Activated CD4-positive, alpha-beta T cell treated with anti-CD3 and anti-CD28 coated beads for 4 hours (primary cell): ENCODE measurements around the gene TRANK1.

Experiments
- DNase-seq, 2 donors: peaks; one replicate each; pipeline ENCODE4 v3.0.0-alpha.2; 2020

TRANK1 gene

DNA sequence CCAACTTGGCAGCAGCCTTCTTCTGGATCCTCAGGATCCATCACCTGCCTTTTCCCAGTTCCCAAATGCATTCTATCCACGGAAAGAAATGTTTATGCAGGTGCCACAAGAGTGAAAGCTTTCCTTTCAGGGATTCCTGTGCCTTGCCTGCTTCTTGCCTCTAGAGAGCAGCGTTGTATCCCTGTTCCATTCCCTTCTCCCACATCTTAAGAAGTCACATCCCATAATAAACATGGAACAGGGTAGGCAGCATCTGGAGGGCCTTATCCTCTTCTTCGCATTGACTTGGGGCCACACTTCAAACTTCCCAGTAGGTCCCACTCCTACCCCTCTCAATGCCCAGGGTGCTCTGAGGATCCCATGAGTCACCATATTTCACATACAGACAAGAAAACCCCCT lies 107.8 kb downstream of the TRANK1 start:
- no peak for DNase-seq

DNA sequence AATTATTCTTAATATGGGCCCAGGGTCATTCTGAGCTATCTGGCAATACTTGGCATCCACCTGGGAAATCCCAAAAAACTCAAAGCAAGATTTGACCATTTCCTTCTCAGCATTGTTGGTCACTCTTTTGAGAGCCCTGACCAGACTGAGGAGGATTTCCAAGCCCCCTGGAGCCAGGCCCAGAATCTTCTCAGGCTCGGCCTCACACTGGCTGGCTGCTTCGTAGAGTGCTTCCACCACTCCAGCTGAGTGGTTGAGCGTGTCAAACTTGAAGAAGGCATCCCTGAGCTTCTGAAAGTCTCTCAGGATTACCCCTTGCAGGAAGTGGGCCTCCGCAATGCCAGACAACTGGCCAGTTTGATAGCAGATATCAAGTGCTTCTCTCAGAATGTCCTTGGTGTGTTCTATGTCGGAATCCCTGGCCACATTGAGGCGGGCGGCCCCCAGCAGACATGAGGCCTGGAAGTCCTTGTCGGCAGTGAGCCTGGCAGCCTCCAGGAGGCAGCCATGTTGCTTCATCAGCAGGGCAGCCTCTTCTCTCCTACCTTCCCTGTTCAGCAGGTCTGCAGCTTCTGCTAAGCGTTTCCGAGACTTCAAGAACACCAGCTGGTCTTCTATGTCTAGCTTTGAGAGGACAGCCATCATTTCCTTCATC lies 111.6 kb downstream of the TRANK1 start:
- DNase-seq = no peak

DNA sequence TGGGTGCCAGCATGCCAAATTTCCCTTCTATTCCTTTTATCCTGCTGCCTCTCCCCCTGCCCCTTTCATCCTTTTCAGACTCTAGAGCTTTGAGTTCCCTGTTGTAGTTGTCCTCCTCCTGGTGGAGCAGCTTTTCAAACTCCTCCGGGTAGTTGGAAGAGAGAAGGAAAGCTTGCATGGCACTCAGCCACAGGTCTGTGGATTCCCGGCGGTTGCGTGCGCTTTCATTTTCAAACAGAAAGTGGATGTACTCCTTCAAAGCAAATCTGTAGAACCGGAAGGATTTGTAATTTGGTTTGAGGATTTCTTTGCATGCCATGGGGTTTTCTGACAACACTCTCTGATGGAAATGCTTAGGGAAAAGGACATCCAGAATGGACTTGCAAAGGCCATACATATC lies 112.4 kb downstream of the TRANK1 start:
- DNase-seq = no peak

DNA sequence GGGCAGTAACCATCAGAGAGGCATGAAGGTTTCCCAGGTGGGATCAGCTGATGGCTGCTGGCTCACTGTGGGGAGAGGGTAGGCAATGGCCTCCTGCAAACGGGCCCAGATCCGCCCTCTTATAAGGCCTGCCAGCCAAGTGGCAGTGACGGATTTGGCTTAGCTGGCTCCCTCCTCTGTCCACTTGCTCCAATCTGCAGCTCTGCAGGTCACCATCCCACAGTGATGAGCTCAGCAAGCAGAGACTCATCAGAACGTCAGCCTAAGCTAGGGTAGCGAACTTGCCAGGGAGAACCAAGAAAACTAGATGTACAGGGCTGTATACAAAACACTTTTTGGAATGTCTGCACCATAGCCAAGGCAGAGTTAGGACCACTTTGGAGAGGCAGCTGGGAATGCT lies 117.7 kb downstream of the TRANK1 start:
- no peak for DNase-seq

DNA sequence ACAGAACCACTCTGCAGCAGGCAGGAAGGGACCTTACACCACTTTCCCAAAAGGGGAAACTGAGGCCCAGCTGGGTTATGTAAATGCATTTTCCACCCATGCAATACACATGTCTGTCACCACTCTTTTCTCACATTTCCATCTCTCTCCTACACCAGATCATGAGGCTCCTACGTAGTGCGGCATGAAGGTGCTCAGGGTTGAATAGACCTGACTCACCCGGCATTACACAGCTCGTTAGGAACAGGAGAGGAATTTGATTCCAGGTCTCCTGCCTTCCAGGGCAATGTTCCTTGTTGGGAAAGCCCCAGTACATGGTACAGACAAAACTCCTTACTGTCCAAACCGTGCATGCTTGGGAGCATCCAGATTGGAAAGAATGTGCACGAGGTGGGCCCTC lies 118.6 kb downstream of the TRANK1 start:
- no peak for DNase-seq

DNA sequence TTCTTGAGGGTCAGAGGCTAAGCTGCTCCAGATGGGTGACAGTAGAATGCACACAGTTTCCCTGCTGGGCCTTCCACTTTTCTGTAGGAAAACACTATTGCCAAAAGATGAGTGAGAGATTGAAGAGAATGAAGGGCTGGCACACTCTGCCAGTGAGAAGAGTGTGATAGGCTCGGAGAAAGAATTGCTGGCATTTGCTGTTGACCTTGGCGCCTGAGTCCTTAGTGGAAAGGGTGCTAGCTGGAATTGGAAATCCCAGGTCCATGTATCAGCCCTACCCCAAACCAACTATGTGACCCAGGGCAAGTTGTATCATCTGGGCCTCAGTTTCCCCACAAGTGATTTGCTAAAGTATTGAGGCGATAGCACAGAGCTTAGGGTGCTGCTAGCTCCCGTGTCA lies 120.4 kb downstream of the TRANK1 start:
- DNase-seq = no peak

DNA sequence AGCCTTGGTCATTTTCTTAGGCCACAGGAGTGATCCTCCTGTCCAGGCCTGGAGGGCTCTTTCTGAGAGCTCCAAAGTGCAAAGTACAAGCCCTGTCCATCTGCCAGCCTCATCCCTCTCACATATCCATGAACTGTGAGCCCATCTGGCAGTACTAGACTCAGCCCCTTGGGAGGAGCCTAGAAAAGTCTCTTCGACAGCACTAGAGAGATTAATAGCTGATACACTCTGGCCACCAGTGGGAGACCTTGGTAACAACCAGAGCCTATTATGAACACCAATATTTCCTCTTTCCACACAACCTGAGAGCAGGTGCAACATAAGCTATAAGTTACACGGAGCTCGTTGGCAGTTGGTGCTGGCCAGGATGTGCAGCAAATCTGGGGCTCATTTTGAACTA lies 121.0 kb downstream of the TRANK1 start:
- no peak for DNase-seq

DNA sequence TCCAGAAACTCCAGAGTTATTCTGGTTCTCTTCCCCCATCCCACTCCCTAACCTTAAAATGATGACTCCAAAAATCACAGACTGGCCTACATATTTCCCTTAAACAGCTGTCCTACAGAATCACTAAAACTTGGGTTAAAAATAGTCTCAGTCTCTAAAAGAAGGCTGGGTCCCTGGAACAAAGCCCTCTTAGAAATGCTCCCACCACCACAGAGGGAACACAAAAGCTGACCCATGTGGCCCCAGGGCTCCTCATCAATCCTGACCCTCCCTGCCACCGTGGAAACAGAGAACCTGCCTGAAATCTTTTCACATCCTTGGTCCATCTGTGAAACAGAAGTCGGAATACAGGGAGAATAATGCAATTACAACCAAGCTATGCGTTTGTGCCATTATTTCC lies 124.8 kb downstream of the TRANK1 start:
- DNase-seq = no peak

DNA sequence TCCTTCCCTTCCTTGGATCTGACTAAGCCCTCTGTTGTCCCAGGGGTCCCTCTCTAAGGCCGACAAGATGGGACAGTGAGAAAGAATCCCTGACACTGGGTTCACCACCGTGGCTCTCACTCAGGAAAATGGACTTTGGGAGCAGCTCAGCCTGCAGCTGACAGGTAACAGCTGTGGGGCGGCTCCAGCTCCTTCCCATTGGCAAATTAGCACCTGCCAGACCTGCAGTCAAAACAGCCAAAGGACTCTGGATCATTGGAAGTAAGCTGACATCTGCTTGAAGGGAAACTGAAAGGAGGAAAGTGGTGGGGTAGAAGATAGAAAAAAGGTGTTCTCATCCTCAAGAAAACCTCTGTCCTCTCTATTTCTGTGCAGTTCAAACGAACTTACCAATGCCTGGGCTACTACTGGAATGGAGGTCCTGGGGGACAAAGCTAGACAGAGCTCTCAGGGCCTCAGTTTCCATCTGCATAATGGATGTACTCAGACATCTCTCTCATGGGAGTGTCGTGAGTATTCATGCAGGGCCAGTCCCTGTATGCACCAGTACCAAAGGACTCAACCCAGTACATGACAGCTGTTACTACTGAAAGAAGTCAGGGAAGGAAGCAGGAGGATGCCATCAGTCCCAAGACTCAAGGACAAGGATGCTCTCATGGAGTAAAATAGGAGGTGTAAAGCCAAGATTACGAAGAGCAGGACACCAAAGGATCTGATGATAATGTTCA lies 126.9 kb downstream of the TRANK1 start:
- DNase-seq = no peak

DNA sequence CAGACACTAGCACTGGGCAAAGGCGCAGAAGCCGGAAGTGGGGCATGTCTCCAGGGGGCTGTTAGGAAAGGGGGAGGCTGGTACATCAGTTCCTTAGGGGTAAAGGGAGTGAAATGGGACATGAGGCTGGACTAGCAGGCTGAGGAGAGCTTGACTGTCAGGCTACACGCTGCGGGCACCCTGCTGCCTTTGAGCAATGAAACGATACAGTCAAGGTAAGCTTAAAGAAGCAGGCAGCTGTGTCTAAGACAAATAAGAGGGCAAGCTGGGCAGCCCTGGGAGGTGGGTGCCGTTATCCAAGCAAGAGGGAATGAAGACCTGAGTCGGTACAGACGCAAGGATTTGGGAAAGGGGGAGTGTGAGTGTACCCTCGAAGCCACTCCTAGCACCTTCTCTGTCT lies 129.5 kb downstream of the TRANK1 start:
- no peak for DNase-seq

DNA sequence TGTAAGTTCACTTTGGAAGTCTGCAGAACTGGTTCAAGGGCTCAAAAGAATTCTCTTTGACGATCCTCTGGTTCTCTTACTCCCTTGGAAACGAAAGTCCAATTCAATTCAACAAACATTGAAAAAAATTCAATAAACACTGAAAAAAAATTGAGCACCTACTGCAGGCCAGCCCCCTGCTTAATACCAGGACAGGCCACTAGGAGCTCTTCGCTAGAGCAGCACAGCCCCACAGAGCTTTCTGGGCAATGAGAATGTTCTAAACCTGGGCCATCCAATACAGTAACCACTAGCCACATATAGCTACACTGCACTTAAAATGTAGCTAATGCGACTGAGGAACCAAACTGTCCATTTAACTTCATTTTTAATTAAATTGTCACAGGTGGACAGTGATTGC lies 130.1 kb downstream of the TRANK1 start:
- no peak for DNase-seq

DNA sequence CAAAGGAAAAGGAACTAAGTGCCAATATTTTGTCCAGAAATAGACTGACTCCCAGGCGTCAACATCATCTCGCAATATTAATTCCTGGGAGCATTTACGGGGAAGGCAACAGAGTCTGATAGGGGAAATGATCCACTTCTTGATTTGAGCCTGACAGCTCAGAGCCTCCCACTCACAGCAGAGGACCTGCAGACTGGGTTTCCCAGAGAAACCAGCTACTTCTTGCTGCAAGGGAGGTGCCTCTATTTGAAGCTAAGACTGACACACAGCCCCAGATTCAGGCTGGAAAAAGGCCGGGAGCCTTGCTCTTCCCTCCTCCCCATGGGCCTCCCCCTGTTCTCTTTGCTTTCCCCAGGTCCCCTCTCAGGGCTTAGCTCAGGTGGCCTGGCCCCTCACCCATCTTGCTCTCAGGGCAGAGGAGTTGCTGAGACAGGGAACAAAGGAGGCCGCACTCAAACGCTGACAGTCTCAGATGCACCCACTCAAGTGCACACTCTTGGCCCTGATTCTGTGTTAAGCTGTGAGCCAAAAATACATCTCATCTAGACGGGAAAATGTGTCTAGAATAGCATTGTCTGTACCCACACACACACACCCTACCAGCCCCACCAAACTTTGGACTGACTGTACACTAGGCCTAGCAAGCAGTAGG lies 130.7 kb downstream of the TRANK1 start:
- no peak for DNase-seq

DNA sequence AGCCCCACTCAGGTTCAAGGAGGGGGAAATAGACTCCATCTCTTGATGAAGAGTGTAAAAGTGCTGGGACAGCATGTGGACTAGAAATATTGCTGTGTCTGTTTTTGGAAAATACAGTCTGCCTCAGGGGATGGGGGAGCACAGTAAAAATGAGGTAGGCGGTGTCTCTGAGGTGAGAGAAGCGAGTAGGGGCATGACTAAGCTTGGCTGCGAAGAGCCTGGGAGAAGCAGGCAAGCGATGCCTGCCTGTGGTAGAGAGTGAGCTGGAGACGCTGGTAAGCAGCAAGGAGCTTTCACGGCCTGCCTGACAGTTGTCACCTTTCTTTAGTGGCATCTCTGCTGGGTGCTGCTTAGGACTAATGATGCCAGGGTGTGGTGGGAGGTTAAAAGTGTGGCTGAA lies 131.5 kb downstream of the TRANK1 start:
- no peak for DNase-seq

DNA sequence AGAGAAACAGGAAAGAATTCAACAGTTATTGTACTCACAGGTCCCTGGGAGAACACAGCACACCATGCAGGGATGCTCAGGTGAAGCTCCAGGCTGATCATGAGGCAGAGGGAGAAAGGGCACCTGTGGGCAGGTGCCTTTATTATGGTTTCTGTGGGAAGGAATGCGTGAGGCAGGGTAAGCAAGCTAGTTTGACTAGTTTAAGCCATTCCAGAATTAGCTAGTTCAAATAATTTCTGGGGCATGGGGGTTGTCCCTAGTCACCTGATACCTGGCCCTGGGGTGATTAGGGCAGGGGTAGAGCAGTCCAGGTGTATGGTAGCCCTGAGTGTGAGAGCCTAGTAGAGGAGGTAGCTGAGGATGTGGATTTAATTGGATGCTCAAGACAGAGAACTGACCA lies 132.6 kb downstream of the TRANK1 start:
- DNase-seq = no peak

DNA sequence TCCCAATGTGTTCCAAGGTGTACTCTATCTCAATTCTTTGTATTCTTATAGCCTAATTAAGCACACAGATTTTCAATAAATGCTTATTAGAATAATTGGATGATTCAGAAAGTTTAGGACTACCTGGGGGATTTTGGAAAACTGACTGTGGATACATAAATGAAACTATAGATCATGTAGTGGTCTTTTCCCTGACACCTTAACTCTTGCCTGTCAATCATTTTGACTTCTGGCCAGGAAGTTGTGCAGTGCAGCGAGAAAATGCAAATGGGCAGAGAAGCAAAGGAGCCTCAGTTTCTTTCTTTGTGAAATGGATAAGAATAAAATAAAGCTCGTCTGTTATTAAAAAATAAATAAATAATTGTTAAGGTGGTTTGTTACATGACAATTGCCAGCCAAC lies 133.1 kb downstream of the TRANK1 start:
- DNase-seq = no peak

DNA sequence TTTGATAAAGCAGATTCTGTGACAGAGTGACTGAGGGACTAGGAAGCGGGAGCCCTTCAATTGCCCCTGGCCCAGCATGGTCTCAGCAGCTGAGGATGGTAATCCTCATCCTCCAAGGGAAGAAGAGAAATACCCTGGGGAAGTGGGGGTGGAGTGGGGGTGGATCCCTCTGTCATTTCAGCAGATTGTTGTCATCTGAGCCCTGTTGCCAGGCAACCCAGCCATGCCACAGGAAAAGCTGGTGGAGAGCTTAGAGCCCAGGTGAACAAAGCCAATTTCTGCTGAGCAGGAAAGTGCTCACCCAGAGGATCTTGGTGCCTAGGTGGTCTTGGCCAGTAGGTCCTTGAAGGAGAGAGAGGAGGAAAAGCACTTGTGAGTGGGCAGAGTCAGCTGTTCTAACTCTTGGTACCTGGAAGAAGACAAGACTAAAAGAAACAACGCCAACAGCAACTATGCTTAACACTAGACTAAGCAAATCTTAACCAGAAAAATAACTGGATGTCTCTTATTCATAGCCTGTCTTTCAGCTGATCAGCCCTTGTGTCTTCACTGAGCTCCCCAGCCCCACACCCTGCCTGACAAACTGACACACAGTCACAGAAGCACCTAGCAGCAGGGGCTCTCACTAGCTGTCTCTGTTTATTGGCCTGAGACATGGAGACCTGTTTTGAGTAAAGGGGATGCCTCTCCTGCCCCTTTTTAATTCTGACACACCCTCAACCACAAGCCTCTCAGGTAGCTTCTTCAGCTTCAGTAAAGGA lies 140.4 kb downstream of the TRANK1 start:
- no peak for DNase-seq

DNA sequence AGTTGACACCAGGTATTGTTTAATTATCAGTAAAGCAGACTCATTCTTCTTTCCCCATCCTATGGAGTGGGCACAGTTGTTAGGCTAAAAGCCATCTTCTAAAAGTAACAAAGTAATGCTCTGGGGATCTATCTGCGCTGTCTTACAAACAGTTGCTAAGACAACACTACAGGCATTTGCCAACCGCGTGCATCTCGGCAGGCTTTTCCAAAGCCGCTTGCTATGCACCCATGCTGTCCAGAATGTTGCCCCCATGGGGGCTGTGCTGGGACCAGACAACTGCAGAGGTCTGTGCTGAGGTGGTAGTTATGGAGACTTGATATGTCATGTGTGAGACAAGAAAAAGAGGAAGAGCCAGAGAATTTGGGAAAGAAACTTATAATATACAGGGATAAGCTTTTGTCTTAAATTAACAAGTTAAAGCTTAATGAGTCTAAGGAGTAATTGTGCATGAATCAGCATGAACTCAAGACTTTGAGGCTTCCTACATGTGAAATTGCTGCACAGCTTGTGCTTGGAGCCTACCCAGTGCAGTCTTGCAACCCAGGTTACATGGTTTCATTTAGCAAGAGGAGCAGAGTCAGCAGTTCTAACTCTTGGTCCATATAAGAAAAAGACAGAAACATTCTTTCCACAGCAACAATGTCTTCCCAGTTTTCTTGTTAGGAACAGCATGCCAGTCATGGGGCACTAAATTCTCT lies 141.6 kb downstream of the TRANK1 start:
- DNase-seq = no peak

DNA sequence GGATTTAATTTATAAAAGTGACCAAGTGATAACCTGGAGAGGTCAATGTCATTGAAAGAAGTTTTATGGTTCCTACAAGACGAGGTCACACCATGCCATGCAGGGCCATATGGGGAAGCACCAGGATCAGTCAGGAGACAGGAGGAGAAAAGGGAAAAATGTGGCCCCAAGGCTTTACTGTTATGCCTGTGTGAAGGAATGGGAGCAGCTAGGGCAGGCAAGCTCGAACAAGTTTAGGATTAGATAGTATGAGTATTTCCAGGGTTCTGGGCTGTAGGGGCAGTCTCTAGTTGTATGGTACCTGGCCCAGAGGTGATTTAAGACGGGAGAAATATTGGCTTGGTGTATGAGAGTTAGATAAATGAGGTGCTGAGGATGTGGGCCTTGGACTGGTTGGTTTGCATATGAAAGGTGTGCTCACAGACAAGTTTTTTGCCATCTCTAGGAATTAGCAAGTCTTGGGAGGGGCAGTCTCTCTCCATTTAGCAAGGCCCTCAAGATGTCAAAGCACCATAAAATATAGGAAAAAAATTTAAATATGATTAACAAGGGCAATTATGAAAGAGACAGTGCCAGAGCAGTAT lies 144.2 kb downstream of the TRANK1 start:
- no peak for DNase-seq

DNA sequence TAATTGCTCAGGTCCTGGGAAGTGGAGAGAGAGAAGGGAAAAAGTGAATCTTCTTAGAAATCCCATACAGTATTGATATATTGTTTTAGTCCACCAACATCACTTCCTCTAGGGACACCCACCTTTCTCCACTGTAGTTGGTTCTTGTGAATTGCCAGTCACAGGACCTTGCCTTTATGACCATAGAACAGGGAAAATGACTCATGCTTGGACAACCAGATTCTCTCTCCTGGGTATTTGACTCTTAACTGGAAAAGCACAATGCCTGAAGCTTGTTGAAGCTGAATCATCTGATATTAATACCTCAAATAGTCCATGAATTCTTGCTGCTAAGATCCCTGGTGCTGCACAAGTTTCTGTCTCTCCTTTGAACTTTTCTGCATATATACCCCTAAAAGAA lies 148.0 kb downstream of the TRANK1 start:
- DNase-seq = no peak

DNA sequence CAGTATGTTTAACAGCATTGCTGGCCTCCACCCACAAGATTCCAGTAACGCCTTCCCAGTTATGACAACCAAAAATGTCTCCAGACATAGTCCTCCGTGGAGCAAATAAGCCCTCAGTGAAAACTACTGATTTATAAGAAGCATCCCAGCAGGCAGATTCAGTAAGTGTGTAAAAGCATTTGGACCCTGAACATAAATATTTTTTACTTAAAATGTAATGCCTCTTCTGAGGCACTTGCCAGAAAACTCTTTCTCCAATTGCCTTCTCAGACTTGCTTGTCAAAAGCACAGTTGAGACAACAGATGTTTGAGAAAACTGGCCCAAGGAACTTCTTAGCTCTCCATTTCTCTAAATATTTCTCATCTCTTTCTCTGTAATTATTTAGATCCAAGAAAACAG lies 148.7 kb downstream of the TRANK1 start:
- DNase-seq = no peak

DNA sequence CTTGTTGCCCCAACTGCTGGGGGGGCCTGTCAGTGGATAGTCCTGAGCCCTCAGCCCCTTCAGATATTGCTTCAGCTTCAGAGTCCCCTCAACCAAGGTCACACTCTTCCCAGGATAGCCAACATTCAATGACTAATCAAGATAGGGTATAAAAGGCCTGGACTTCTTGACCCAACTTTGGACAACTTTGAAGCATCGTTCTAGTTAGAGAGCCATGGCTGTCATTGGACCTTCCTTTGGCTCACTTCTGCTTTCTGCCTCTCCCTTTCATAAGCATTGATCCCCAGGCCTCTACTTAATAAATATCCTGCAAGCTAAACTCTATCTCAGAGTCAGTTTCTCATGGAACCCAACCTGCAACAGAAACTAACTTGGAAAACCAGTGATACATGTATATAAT lies 149.2 kb downstream of the TRANK1 start:
- no peak for DNase-seq

DNA sequence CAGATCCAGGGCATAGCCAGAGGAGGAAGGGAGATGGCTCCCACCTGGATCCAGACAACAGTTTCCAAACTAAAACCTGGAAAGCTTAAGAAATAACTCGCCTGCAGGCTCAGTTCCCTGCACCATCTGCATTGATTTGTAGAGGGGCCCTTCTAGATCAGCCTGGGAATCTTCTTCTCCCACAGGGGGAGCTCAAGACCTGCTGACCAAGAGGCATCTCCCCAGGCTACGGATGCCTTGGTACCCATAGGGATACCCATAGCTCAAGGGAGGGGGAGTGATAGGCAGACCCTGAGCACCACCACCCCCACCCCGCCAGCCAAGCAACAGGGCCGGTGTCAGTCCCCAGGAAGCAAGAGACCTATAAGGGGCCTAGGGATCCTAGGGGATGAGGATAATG lies 152.5 kb downstream of the TRANK1 start:
- DNase-seq = no peak

DNA sequence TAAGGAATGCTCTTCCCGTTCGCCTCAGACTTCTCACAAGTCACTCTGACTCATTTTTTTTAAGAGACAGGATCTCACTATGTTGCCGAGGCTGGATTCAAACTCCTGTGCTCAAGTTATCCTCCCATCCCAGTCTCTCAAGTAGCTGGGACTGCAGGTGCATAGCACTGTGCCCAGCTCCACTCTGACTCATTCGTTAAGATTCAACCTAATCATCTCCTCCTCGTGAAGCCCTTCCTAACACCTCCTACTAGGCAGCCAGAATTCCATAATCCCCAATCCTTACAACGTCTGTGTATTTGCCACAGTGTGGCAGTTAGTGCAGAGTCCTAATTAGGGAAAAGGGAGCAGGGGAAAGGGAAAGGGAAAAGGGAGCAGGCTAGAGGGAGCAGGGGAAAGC lies 154.1 kb downstream of the TRANK1 start:
- no peak for DNase-seq
